Measurements from ENCODE around the gene MZF1.

- TF ChIP-seq CTCF (conservative IDR thresholded peaks at IDR 0.05; ENCODE audit: low read depth, low read length) (no peak), EZH2 (IDR thresholded peaks at IDR 0.05; ENCODE audit: low read length, unreplicated experiment) (no peak)
These were observed 9.8 kb upstream of the MZF1 start for GRCh38 chr19:58582985-58583384.
